Body of pancreas (tissue), 4 donors: ENCODE results near the gene MCM10.

ENCODE experiments used
- POLR2A ChIP-seq, 3 donors: fragments of 450-650 bp; IDR thresholded peaks; one replicate each; pipeline ENCODE4 v1.6.1; 2016; ENCODE audit warnings: antibody characterized with exemption in 3 of 3, mild to moderate bottlenecking in 2 of 3
- TF ChIP-seq, protein P1 (sequence below), 7 experiments: fragments of 450-650 bp in 4 of 7; fragments of 200-600 bp in 3 of 7; sonication (generic) in 3 of 7; IDR thresholded peaks; one replicate each; pipeline ENCODE4 v1.5.1; 2016 to 2019; ENCODE audit warnings: antibody characterized with exemption in 7 of 7

DNA sequence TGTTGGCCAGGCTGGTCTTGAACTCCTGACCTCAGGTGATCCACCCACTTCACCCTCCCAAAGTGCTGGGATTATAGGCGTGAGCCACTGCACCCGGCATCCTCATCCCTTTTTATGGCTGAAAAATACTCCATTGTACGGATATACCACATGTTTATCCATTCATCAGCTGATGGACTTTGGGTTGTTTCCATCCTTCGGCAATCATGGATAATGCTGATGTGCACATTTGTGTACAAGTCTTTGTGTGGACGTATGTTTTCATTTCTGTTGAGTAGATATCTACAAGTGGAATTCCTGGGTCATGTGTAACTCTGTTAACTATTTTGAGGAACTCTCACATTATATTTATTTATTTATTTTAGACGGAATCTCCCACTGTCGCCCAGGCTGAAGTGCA, 78.6 kb downstream of the MCM10 start:
- TF ChIP-seq, protein P1, sequence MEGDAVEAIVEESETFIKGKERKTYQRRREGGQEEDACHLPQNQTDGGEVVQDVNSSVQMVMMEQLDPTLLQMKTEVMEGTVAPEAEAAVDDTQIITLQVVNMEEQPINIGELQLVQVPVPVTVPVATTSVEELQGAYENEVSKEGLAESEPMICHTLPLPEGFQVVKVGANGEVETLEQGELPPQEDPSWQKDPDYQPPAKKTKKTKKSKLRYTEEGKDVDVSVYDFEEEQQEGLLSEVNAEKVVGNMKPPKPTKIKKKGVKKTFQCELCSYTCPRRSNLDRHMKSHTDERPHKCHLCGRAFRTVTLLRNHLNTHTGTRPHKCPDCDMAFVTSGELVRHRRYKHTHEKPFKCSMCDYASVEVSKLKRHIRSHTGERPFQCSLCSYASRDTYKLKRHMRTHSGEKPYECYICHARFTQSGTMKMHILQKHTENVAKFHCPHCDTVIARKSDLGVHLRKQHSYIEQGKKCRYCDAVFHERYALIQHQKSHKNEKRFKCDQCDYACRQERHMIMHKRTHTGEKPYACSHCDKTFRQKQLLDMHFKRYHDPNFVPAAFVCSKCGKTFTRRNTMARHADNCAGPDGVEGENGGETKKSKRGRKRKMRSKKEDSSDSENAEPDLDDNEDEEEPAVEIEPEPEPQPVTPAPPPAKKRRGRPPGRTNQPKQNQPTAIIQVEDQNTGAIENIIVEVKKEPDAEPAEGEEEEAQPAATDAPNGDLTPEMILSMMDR (IDR thresholded peaks at IDR 0.05) = no peak
- TF ChIP-seq POLR2A (IDR thresholded peaks at IDR 0.05) = no peak
